ENCODE results near the gene BICRAL. TPM values are rescaled to one million over a fixed set of nuclear protein-coding genes. Genes with fewer than 3 reads are reported as not detected.

BICRAL gene
- polyA plus RNA-seq, 1 of the 3 experiments (the other 2 are of a cell fraction), result 5.1 TPM

Other genes starting within 250 kb of the BICRAL start
- 5.2 and 7.2 TPM in 2 replicates for gene UBR2, start 218.0 kb upstream of the BICRAL start, polyA plus RNA-seq (2012; rRNA removed)
- not detected in 2 replicates for gene PRPH2, start 59.5 kb upstream of the BICRAL start, polyA plus RNA-seq (2012; rRNA removed)
- 12.7 and 18.2 TPM in 2 replicates for gene TBCC, start 35.9 kb upstream of the BICRAL start, polyA plus RNA-seq (2012; rRNA removed)
- gene RPL7L1, start 97.6 kb downstream of the BICRAL start, polyA plus RNA-seq (2012; rRNA removed), result 22.1 and 28.7 TPM in 2 replicates
- not detected in 2 replicates for gene PTCRA, start 134.0 kb downstream of the BICRAL start, polyA plus RNA-seq (2012; rRNA removed)
- gene CNPY3, start 147.4 kb downstream of the BICRAL start, polyA plus RNA-seq (2012; rRNA removed), result 59.2 and 77.5 TPM in 2 replicates
- 1.4 and 2.0 TPM in 2 replicates for gene GNMT, start 178.7 kb downstream of the BICRAL start, polyA plus RNA-seq (2012; rRNA removed)
- 12.5 and 15.3 TPM in 2 replicates for gene PEX6, start 197.1 kb downstream of the BICRAL start, polyA plus RNA-seq (2012; rRNA removed)
- 37.6 and 38.6 TPM in 2 replicates for gene PPP2R5D, start 202.5 kb downstream of the BICRAL start, polyA plus RNA-seq (2012; rRNA removed)
- 160 and 171 TPM in 2 replicates for gene MEA1, start 231.9 kb downstream of the BICRAL start, polyA plus RNA-seq (2012; rRNA removed)
- gene KLHDC3, start 232.2 kb downstream of the BICRAL start, polyA plus RNA-seq (2012; rRNA removed), result 59.1 and 74.1 TPM in 2 replicates
- gene RRP36, start 239.6 kb downstream of the BICRAL start, polyA plus RNA-seq (2012; rRNA removed), result 60.5 and 64.8 TPM in 2 replicates